MM.1S (cell line): Measurements from ENCODE around the gene COX15.

Experiments used
- EZH2 ChIP-seq: fragments of 300-600 bp; sonication (generic); optimal IDR thresholded peaks from 2 replicates; pipeline ENCODE3; 2017; ENCODE audit warnings: low read depth, mild to moderate bottlenecking, antibody characterized with exemption, low read length, mixed read lengths
- EZH2phosphoT487 ChIP-seq: fragments of 300-600 bp; sonication (generic); IDR thresholded peaks from 2 replicates; pipeline ENCODE4 v1.6.1; 2018; ENCODE audit warnings: antibody characterized with exemption, low read length
- TF ChIP-seq, protein P1 (sequence below): fragments of 300-600 bp; sonication (generic); IDR thresholded peaks from 2 replicates; pipeline ENCODE4 v1.5.1; 2016; ENCODE audit warnings: antibody characterized with exemption, low read length, mixed read lengths

- TF ChIP-seq, protein P1, sequence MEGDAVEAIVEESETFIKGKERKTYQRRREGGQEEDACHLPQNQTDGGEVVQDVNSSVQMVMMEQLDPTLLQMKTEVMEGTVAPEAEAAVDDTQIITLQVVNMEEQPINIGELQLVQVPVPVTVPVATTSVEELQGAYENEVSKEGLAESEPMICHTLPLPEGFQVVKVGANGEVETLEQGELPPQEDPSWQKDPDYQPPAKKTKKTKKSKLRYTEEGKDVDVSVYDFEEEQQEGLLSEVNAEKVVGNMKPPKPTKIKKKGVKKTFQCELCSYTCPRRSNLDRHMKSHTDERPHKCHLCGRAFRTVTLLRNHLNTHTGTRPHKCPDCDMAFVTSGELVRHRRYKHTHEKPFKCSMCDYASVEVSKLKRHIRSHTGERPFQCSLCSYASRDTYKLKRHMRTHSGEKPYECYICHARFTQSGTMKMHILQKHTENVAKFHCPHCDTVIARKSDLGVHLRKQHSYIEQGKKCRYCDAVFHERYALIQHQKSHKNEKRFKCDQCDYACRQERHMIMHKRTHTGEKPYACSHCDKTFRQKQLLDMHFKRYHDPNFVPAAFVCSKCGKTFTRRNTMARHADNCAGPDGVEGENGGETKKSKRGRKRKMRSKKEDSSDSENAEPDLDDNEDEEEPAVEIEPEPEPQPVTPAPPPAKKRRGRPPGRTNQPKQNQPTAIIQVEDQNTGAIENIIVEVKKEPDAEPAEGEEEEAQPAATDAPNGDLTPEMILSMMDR, result no peak
- TF ChIP-seq EZH2 (no peak), EZH2phosphoT487 (no peak)
Measured at GRCh38 chr10:99743841-99744240, 11.9 kb upstream of the COX15 start.
